Upper lobe of right lung (tissue), 1 donor: ENCODE measurements around the gene CDC73. TPM values are rescaled to one million over a fixed set of nuclear protein-coding genes. Genes with fewer than 3 reads are reported as not detected.

Experiments
- ATAC-seq: fragments of 200-7000 bp; cut with Tn5 transposase; one replicate; pipeline ENCODE4 v1.9.1; 2020; ENCODE audit warnings: mild to moderate bottlenecking, moderate library complexity
- DNase-seq: peaks from one replicate; pipeline ENCODE4 v3.0.0-alpha.2; 2020
- H3K27ac ChIP-seq: fragments of 200-600 bp; one replicate; pipeline ENCODE4 v1.8.0; 2022
- H3K27me3 ChIP-seq: fragments of 200-600 bp; one replicate; pipeline ENCODE4 v1.8.0; 2022; ENCODE audit warnings: mild to moderate bottlenecking
- H3K36me3 ChIP-seq: fragments of 200-600 bp; one replicate; pipeline ENCODE4 v1.8.0; 2022
- H3K4me1 ChIP-seq: fragments of 200-600 bp; one replicate; pipeline ENCODE4 v1.8.0; 2022
- H3K4me3 ChIP-seq: fragments of 200-600 bp; one replicate; pipeline ENCODE4 v1.8.0; 2022; ENCODE audit warnings: mild to moderate bottlenecking
- H3K9me3 ChIP-seq: fragments of 200-600 bp; one replicate; pipeline ENCODE4 v1.8.0; 2022
- CTCF ChIP-seq: fragments of 200-600 bp; IDR thresholded peaks from one replicate; pipeline ENCODE4 v1.8.0; 2022; ENCODE audit warnings: antibody characterized with exemption
- intact Hi-C: fragments of 100-400 bp; cut with DNase I; formaldehyde crosslinking; loops from one replicate; pipeline ENCODE4 v1.11.0; 2022
- total RNA-seq: library from RNA; stranded (reverse); fragmentation: NEBNext Ultra II Directional; extraction: Animal tissue kit (Norgen Biotek cat#: 25700); gene quantifications from one replicate; pipeline ENCODE4 v1.2.1, GENCODE V29; 2021
- donor health status: DM: no; HTN: yes; CAD: no; lungs with severe emphysema.

CDC73 gene
- total RNA-seq, 1 donor from 2014 or later = 72.6 TPM

- no peaks in the 10 kb centered on the region for H3K9me3 ChIP-seq
- ATAC-seq (no peak), DNase-seq (no peak)
- H3K4me3 ChIP-seq = no peak overlapping the region
- no peaks in the 10 kb centered on the region for H3K27me3 ChIP-seq
- no peak overlapping the region for H3K27ac ChIP-seq
- intact Hi-C loops = no loop called here
- peaks cover 40% of the 10 kb centered on the region for H3K36me3 ChIP-seq
- TF ChIP-seq CTCF = no peak
- no peaks in the 10 kb centered on the region for H3K4me1 ChIP-seq
Observed at GRCh38 chr1:193156117-193156821, 34.4 kb downstream of the CDC73 start.

GRCh38 chr1:193156822-193157142, 35.0 kb downstream of the CDC73 start:
- no peaks in the 10 kb centered on the region for H3K4me1 ChIP-seq
- no peak for DNase-seq
- intact Hi-C loops = no loop called here
- no peaks in the 10 kb centered on the region for H3K27me3 ChIP-seq
- H3K9me3 ChIP-seq = no peaks in the 10 kb centered on the region
- H3K36me3 ChIP-seq = peaks cover 35% of the 10 kb centered on the region
- ATAC-seq = no peak
- H3K27ac ChIP-seq = no peak overlapping the region
- TF ChIP-seq CTCF = no peak
- H3K4me3 ChIP-seq = no peak overlapping the region

GRCh38 chr1:193157360-193157759, 35.5 kb downstream of the CDC73 start:
- TF ChIP-seq CTCF = no peak
- ATAC-seq = no peak
- intact Hi-C loops = no loop called here

DNA sequence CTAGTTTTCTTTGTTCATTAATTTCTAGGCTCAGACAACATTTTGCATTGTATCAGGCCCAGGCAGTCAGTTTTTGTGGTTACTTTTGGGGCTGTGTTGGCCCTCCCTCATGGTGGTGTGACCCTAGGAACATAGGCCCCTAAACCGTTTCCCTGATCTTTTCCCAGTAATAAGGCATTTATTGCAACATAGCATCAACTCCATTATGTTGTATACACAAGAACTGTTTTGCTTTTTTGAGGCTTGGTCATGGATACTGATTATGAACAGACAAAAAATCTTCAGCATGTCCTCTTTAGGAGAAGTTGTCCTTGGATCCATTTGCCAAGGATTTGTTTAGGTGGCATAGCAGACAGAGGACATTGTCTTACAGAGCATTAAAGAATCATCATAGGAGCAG, 54.3 kb downstream of the CDC73 start:
- Histone ChIP-seq H3K36me3 (no peaks in the 10 kb centered on the region), H3K9me3 (no peaks in the 10 kb centered on the region), H3K27ac (no peak overlapping the region), H3K4me3 (no peak overlapping the region), H3K27me3 (no peaks in the 10 kb centered on the region), H3K4me1 (no peaks in the 10 kb centered on the region)
- intact Hi-C loops = no loop called here
- no peak for DNase-seq
- no peak for TF ChIP-seq CTCF
- ATAC-seq = no peak

More at GRCh38 chr1:193157360-193157759, 35.5 kb downstream of the CDC73 start:
- Histone ChIP-seq H3K4me3 (no peak overlapping the region), H3K9me3 (no peaks in the 10 kb centered on the region), H3K36me3 (peaks cover 30% of the 10 kb centered on the region), H3K27ac (no peak overlapping the region), H3K27me3 (no peaks in the 10 kb centered on the region), H3K4me1 (no peaks in the 10 kb centered on the region)
- DNase-seq = no peak

GRCh38 chr1:193176788-193177187, 55.0 kb downstream of the CDC73 start:
- intact Hi-C loops = no loop called here
- DNase-seq (no peak), ATAC-seq (no peak)
- H3K27ac ChIP-seq = no peak overlapping the region
- TF ChIP-seq CTCF = no peak
- H3K4me3 ChIP-seq = no peak overlapping the region
- H3K36me3 ChIP-seq = no peaks in the 10 kb centered on the region
- H3K27me3 ChIP-seq = no peaks in the 10 kb centered on the region
- no peaks in the 10 kb centered on the region for H3K4me1 ChIP-seq
- H3K9me3 ChIP-seq = no peaks in the 10 kb centered on the region

DNA sequence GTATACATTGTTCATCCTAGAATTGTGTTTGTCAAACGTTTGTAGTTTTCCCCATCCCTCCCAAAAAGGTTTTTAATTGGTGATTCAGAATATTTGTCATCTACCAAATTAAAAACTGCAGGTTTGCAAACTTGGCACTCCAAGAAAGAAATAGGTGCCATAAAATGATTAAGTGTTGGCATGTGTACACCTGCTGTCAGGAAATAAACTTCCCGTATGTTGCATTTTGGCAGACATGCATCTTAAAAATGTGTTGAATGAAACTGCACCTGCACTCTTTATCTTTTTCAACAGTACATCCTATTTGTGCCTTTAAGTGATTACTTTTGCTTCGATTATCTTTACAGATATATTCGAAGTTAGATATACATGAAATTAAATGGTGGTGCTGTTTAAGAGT, 57.3 kb downstream of the CDC73 start:
- intact Hi-C loops = no loop called here
- no peaks in the 10 kb centered on the region for H3K9me3 ChIP-seq
- no peaks in the 10 kb centered on the region for H3K4me1 ChIP-seq
- DNase-seq (no peak), ATAC-seq (no peak)
- TF ChIP-seq CTCF = no peak
- H3K27ac ChIP-seq = no peak overlapping the region
- H3K27me3 ChIP-seq = no peaks in the 10 kb centered on the region
- H3K36me3 ChIP-seq = no peaks in the 10 kb centered on the region
- H3K4me3 ChIP-seq = no peak overlapping the region
